Effector CD4-positive, alpha-beta T cell (primary cell): ENCODE results near the gene OR13G1. TPM values are rescaled to one million over a fixed set of nuclear protein-coding genes. Genes with fewer than 3 reads are reported as not detected.
"Not testable (repeated sequence)": the region's sequence is repeated elsewhere in the genome, so short reads cannot be mapped to it uniquely, and the experiment has no call there.

Experiments used
- DNase-seq: peaks from one replicate; pipeline ENCODE4 v3.0.0-alpha.2; 2020
- total RNA-seq: gene quantifications from one replicate; lab custom pipeline; 2026; lab: John Stamatoyannopoulos, UW

Gene OR13G1, protein sequence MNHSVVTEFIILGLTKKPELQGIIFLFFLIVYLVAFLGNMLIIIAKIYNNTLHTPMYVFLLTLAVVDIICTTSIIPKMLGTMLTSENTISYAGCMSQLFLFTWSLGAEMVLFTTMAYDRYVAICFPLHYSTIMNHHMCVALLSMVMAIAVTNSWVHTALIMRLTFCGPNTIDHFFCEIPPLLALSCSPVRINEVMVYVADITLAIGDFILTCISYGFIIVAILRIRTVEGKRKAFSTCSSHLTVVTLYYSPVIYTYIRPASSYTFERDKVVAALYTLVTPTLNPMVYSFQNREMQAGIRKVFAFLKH
- not detected for total RNA-seq

DNA sequence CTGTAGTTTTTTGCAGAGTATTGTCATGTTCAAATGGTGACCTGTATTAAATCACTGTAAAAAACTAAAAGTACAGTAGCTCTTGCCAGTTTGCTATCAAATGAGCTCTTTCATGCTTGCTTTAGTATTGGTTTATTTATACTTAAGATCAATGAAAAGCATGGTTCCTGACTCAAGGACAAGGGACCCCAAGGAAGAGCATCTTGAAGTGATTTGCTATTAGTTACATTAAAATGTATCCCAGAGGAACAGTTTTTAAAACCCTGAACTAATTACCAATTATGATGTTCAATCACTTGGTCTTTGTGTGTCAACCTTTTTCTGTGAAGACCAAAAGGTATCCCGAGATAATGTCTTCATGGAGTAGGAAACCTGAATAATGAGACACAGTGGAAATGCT is at the start of gene OR13G1:
TSS of gene OR13G1 (minus strand) at position 101 of the 400 bp plus-strand sequence. CDS start 6,698 bp downstream, outside the sequence.
- no peak for DNase-seq

GRCh38 chr1:247721222-247721621 is 41.7 kb upstream of the OR13G1 start:
- DNase-seq, result no peak

- DNase-seq, result no peak
These were observed 37.0 kb upstream of the OR13G1 start, which contains the start of gene OR6F1 for GRCh38 chr1:247716546-247716945. OR6F1 (minus strand) TSS chr1:247716646; CDS start chr1:247712755, 3,891 bp downstream.

GRCh38 chr1:247713753-247714152 is 34.2 kb upstream of the OR13G1 start:
- no peak for DNase-seq

DNA sequence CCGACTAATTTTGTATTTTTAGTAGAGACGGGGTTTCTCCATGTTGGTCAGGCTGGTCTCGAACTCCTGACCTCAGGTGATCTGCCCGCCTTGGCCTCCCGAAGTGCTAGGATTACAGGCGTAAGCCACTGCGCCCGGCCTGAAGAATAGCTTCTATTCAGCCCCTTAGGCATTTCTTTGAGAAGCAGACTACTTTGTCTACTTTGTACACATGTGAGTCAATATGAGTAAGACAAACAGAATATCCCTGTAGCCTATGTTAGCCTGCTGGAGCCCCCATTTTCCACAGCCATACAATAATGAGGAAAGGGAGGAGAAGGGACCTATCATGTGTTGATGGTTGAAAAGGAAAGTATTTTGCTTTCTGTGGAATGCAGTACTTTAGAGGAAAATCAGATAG is 31.1 kb upstream of the OR13G1 start:
- not testable (repeated sequence) for DNase-seq

DNA sequence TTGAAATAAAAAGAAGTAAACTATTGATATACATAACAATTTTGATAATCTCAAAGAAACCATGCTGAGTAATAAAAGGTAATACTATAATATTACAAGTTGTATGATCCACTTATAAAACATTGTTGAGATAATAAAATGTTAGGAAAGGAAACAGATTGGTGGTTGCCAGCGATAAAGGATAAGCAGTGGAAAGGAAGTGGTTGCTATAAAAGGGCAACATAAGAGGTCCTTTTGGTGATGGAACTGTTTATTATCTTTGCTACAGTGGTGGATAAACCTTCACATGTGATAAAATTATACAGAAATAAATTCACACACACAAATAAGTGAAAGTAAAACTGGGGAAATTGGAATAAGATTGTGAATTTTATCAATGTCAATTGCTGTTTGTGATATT is 21.8 kb upstream of the OR13G1 start:
- DNase-seq, result no peak

DNA sequence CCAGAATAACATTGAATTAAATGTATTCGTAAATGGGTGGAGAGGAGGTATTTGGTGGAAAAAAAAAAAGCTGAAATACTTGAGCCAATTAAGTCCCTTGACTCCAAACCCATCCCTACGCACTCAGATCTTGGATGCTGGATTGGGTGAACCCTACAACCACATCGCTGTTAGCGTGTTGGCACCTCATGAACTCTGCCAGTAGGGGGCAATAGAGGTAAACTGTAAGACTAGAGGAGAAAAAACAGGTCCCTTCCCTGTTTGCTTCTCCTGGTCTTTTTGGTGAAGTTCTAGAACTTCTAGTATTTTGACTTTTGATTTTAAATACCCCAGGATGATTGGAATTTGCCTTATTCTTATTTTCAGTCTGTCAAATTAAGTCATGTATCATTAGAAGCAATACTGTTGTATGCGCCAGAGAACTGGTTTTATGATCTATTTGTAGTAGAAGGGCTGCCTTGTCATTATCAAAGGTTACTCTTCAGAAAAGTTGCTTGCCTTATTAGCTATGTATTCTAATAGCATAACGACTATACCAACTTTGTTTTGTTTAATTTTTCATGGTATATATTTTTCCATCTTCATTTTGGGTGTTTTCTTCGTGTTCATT is 1.9 kb upstream of the OR13G1 start:
- no peak for DNase-seq

DNA sequence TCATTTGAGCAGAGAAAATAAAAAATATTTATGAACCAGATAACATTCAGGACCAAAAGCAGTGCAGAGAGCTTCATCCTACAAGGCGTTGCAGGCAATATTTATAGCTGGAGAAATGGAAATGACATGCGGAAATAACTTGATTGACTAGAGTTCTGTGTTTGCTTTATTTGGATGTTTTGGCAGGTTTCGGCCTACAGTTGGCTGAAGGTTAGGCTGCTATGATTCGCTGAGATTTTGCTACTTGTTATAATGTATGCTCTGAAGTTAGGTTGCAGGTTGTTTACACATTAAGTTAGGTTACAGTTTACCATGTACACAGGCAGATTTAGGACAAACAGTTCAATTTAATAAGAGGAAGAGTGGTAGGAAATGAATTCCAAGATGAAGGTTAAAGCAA is 632 bp upstream of the OR13G1 start:
- no peak for DNase-seq

- no peak for DNase-seq
These were observed 10.3 kb downstream of the OR13G1 start for GRCh38 chr1:247669225-247669624.

GRCh38 chr1:247656221-247656875 is 23.2 kb downstream of the OR13G1 start:
- DNase-seq, result no peak

- no peak for DNase-seq
These were observed 26.5 kb downstream of the OR13G1 start for GRCh38 chr1:247653040-247653439.

- DNase-seq, result no peak
These were observed 31.7 kb downstream of the OR13G1 start for GRCh38 chr1:247647864-247648263.

DNA sequence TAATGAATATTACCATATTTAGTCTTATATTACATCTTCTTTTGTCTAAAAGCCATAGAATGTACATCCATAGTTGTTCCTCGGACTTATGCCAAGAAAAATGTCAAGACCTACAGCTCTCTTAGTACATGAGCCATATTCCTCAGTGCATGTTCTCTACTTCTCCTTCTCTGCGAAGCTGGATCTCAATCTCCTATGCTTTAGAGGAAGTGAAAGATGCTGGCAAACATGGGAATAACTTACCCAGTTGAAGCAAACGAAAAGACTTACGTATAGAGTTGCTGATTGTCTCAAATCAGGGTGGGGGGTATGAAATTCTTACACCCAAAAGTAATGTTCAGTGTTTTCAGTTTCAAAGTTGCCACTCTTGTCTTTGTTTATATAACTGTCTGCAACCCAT is 32.7 kb downstream of the OR13G1 start:
- no peak for DNase-seq

DNA sequence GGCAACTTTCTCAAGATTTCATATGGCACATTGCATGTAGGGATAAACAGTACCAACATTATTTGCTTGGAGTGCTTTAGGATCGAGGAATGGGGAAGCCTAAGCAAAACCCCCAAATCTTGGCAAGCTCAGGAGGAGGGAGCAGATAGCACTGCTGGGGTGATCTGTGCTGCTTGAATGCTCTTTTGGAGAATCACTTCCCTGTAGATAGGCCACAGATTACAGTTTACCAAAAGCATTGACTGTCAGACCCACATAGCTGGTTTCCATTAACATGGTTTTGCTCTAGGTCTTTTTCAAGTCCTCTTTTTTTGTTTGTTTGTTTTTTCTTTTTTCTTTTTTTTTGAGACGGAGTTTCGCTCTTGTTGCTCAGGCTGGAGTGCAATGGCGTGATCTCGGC is 36.8 kb downstream of the OR13G1 start:
- DNase-seq, result no peak

- no peak for DNase-seq
These were observed 40.1 kb downstream of the OR13G1 start for GRCh38 chr1:247639381-247639981.

DNA sequence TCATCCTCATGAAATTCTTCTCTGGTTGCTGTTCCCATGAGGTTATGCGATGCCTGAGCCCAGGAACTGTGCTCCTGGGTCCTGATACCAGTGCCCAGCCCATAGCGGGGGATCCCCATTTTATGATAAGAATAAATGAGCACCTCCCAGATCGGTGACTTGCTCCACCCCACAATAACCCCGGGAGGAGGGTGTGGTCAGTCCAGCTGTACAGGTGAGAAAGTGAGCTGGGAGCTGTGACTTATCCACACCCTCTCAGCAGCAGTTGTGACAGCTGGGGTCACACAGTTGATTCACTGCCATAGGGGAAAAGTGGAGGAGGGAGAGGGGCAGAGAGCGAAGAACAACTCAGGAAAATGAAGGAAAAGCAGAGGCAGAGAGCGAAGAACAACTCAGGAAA is 40.8 kb downstream of the OR13G1 start:
- no peak for DNase-seq

GRCh38 chr1:247638011-247638410 is 41.5 kb downstream of the OR13G1 start:
- no peak for DNase-seq

- DNase-seq, result no peak
These were observed 51.6 kb downstream of the OR13G1 start for GRCh38 chr1:247627951-247628350.
